ENCODE results near the gene UHRF2.
"Not testable (repeated sequence)": the region's sequence is repeated elsewhere in the genome, so short reads cannot be mapped to it uniquely, and the experiment has no call there.

The UHRF2 gene

GRCh38 chr9:6428940-6429889 is 16.2 kb downstream of the UHRF2 start:
- DNase-seq (ENCODE audit: low read depth in 2 of 2), result no peak

GRCh38 chr9:6431038-6431437 is 18.0 kb downstream of the UHRF2 start:
- DNase-seq (ENCODE audit: low read depth in 2 of 2), result no peak

GRCh38 chr9:6433410-6433809 is 20.4 kb downstream of the UHRF2 start:
- DNase-seq (ENCODE audit: low read depth in 2 of 2), result no peak

DNA sequence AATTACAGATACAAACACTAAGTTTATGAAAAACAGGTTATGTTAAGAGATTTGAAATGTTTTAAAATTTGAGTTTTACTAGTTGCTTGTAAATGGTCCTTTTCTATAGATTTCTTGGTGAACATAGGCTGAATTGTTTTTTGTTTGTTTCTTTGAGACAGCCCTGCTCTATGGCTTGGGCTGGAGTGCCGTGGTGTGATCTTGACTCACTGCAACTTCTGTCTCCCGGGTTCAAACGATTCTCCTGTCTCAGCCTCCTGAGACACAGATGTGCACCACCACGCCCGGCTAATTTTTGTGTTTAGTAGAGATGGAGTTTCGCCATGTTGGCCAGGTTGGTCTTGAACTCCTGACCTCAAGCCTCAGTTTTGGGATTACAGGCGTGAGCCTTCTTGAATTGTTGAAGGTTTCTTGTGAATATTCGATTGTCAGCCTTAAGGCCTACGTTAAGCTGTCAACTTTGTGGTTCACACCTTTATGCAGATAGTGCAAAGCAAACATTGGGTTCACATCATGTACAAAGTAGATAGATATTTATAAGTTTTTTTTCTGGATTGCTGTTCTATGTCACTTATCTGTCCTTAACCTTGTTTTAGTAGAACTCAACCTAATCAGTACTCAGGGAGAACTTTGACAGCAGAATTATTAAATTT is 26.2 kb downstream of the UHRF2 start:
- no peak for DNase-seq (ENCODE audit: low read depth in 2 of 2)

DNA sequence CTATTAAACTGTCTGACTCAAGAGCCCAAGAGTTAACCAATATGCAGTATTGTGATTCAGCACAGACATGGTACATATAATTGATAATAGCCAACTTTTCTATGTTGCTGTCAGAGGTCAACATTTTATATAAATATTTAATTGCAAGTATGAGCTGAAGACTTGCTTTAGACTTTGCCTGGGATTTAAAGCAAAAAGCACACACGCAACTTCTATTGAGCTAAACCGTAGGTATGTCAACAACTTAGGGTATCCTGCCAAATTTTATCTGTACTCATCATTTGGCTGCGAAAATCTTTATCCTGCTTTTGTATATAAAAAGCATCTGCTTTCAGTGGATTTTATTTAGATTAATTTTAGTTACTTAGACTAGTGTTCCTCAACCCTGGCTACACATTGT is 27.4 kb downstream of the UHRF2 start:
- no peak for DNase-seq (ENCODE audit: low read depth in 2 of 2)

GRCh38 chr9:6441269-6441668 is 28.3 kb downstream of the UHRF2 start:
- DNase-seq (ENCODE audit: low read depth in 2 of 2), result no peak

DNA sequence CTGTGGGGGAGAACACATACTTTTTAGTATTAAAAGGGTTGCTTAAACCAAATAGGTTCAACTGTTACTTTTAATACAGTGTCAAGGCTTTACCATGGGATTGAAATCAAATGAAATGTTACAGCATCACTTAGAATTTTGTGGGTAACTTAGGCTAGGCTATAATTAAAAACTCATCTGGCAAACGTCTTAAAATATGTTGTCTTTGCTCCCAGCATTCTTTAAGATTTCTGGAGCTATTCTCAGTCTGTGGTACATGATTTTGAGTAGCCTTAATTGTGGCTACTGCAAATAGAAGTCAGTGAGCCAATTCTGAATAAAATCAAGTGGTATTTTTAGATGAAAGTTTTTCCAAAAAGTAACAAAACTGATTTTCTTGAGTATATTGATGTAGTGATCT is 30.7 kb downstream of the UHRF2 start:
- peak; percentile 5 to 13 for DNase-seq (ENCODE audit: low read depth in 2 of 2)

GRCh38 chr9:6444128-6444527 is 31.1 kb downstream of the UHRF2 start:
- no peak for DNase-seq (ENCODE audit: low read depth in 2 of 2)

- DNase-seq (ENCODE audit: low read depth in 2 of 2), result no peak
Observed at GRCh38 chr9:6449086-6449485, 36.1 kb downstream of the UHRF2 start.

DNA sequence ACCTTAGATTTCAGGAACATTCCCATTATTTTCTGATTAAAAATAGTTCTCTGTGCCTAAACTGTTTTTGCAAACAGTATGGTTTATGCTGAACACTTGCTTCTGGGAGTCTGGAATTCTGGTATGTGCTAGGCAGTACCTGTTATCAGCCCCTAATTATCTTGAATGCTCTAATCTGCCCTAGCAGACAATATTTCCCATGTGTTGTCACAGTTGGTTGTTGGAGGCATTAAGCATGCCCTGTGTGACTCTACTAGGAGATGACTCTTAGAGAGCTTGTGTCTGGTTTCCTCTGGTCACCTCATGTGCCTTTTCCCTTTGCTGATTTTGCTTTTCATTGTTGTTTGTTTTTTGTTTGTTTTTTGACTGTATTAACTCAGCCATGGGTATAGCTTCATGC is 36.6 kb downstream of the UHRF2 start:
- no peak for DNase-seq (ENCODE audit: low read depth in 2 of 2)

- DNase-seq (ENCODE audit: low read depth in 2 of 2), result no peak
Observed at GRCh38 chr9:6450641-6451375, 37.8 kb downstream of the UHRF2 start.

GRCh38 chr9:6455292-6455691 is 42.3 kb downstream of the UHRF2 start:
- DNase-seq (ENCODE audit: low read depth in 2 of 2), result not testable (repeated sequence)

GRCh38 chr9:6458704-6459103 is 45.7 kb downstream of the UHRF2 start:
- not testable (repeated sequence) for DNase-seq (ENCODE audit: low read depth in 2 of 2)

DNA sequence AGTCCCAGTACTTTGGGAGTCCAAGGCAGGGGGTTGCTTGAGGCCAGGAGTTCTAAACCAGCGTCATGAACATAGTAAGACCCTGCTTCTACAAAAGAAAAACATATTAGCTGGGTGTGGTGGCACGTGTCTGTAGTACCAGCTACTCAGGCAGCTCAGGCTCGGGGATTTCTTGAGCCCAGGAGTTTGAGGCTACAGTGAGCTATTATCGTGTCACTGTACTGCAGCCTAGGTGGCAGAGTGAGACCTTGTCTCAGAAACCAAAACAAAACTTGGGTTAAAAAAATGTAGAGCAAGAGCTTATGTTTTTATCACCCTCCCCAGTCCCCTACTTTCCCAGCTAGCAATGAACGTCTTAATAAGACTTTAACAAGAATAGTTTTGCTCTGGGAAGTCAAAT is 46.7 kb downstream of the UHRF2 start:
- DNase-seq (ENCODE audit: low read depth in 2 of 2), result no peak

- DNase-seq (ENCODE audit: low read depth in 2 of 2), result no peak
Observed at GRCh38 chr9:6460189-6460768, 47.3 kb downstream of the UHRF2 start.

- no peak for DNase-seq (ENCODE audit: low read depth in 2 of 2)
Observed at GRCh38 chr9:6461619-6462018, 48.6 kb downstream of the UHRF2 start.

DNA sequence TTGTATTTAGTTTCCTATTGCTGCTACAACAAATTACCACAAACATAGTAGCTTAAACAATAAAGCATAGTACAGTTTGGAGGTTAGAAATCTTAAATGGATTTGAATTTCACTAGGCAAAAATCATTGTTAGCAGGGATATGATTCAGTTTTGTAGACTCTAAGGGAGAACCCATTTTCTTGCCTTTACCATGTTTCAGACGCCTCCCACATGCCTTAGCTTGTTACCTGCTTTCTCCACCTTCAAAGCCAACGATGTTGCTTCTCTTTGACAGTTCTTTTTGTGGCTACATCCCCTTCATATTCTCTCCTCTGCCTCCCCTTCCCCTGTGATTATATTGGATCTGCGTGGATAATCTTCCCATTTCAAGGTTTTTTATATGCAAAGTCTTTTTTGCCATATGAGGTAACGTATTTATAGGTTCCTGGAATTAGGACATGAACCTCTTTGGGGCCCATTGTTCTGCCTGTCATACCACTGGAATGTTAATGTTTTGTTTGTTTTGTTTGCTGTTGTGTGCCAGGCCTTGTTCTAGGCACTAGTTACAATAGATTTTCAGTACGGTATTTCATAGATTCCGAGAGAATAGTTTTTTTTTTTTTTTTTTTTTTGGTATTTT is 54.1 kb downstream of the UHRF2 start:
- no peak for DNase-seq (ENCODE audit: low read depth in 2 of 2)

GRCh38 chr9:6471231-6471850 is 58.3 kb downstream of the UHRF2 start:
- DNase-seq (ENCODE audit: low read depth in 2 of 2), result no peak

GRCh38 chr9:6473151-6473550 is 60.2 kb downstream of the UHRF2 start:
- no peak for DNase-seq (ENCODE audit: low read depth in 2 of 2)

DNA sequence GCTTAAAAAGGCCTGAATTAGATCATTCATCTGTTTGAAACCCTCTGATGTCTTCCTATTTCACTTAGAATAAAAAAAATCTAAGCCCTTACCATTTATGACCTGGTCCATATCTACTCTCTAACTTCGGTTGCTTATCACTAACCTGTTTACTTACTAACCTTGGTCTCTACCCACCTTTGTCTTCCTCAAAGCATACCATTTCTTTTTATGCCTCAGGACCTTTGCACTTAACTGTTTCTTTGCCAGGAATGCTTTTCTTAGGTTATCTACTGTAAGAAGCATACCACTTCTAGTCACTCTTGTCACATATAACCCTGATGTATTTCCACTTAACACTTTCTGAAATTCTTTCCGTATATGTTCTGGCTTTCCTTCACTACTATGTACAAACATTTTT is 67.0 kb downstream of the UHRF2 start:
- no peak for DNase-seq (ENCODE audit: low read depth in 2 of 2)

DNA sequence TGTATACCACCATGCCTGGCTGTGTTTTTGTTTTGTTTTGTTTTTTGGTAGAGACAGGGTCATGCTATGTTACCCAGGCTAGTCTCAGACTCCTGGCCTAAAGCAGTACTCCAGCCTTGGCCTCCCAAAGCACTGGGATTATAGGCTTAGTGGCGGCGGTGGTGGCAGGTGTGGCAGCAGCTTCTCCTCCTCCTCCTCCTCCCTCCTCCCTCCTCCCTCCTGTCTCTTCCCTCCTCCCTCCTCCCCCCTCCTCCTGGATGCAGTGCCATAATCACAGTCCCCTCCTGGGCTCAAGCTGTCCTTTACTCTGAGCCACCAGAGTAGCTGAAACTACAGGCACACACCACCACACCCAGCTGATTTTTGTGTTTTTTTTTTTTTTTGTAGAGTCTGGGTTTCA is 71.2 kb downstream of the UHRF2 start:
- no peak for DNase-seq (ENCODE audit: low read depth in 2 of 2)

Measured in fibroblast of skin of left biceps (primary cell).